ENCODE results near the gene KLRC2.
"Not testable (repeated sequence)": the region's sequence is repeated elsewhere in the genome, so short reads cannot be mapped to it uniquely, and the experiment has no call there.

The KLRC2 gene

DNA sequence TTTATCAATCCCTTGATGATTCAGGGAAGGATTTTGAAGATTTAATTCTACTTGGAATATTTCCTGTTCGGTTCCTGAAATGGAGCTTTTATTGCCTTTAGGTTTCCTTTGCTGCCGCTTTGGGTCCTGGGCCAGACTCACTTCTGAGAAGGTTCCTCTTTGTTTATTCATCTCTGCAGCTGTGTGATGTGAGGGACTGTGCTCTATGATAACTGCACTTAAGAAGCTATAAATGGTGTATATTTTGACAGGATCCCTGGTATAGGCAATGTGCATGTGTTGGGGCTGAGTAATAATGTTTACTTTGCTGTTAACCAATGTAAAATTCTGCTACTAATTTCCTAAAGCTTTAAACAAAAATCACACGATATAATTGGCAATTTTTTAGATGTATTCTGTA, at the start of gene KLRC2:
TSS of gene KLRC2 (minus strand) at position 195 of the 400 bp plus-strand sequence. CDS start at position 171, 24 bp downstream.
- peak; percentile 59 for DNase-seq

DNA sequence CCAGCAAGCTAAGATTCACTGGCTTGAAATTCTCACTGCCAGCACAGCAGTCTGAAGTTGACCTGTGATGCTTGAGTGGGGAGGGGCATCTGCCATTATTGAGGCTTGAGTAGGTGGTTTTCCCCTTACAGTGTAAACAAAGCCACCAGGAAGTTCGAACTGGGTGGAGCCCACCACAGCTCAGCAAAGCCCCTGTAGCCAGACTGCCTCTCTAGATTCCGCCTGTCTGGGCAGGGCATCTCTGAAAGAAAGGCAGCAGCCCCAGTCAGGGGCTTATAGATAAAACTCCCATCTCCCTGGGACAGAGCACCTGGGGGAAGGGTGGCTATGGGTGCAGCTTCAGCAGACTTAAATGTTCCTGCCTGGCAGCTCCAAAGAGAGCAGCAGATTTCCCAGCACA, 46.1 kb upstream of the KLRC2 start:
- not testable (repeated sequence) for DNase-seq

DNA sequence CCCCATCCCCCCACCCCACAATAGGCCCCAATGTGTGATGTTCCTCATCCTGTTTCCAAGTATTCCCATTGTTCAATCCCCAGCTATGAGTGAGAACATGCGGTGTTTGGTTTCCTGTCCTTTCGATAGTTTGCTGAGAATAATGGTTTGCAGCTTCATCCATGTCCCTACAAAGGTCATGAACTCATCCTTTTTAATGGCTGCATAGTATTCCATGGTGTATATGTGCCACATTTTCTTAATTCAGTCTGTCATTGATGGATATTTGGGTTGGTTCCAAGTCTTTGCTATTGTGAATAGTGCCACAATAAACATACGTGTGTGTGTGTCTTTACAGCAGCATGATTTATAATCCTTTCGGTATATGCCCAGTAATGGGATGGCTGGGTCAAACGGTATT, 37.0 kb upstream of the KLRC2 start:
- DNase-seq = not testable (repeated sequence)

DNA sequence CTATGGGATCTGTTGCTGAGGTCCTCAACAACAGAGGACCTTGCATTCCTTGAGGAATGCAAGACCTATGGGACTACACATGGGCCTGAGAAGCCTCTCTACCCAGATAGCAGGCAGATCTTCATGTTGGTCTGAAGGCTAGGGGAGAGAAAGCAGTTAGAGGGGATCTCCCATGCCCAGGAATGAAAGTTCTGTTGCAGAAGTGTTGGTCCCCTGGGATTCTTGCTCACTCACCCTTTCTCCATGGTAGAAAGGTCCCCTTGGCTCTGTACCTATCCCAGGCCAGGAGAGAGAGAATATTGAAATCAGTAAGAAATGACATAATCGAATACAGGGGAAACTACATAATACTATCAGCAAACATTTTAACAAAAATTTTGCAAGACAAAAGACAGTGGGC, 33.9 kb upstream of the KLRC2 start:
- no peak for DNase-seq

DNA sequence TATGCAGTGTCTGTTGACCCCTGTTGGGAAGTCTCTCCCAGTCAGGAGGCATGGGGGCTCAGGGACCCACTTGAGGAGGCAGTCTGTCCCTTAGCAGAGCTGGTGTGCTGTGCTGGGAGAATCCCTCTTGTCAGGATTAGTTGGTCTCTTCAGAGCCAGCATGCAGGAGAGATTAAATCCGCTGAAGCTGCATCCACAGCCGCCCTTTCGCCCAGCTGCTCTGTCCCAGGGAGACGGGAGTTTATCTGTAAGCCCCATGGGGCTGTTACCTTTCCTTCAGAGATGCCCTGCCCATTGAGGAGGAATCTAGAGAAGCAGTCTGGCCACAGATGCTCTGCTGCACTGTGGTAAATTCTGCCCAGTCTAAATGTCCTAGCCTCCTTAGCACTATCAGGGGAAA, 30.5 kb upstream of the KLRC2 start:
- DNase-seq = no peak

DNA sequence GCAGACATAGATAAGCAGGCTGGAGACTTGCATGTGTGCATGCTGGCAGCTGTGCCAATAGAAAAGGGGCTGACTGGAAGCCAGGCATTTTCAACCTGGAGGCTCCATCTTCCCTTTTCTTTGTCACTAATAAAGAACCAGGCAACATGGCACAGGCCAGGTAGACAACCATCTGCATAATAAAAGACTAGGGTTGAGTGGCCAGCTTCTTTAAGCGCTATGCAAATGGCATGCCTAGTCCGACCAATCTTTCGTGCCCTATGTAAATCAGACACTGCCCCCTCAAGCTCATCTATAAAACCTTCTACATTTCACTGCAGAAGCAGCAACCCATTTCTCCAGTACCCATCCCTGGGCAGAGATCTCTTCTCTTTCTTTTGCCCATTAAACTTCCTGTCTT, 21.9 kb upstream of the KLRC2 start:
- no peak for DNase-seq

DNA sequence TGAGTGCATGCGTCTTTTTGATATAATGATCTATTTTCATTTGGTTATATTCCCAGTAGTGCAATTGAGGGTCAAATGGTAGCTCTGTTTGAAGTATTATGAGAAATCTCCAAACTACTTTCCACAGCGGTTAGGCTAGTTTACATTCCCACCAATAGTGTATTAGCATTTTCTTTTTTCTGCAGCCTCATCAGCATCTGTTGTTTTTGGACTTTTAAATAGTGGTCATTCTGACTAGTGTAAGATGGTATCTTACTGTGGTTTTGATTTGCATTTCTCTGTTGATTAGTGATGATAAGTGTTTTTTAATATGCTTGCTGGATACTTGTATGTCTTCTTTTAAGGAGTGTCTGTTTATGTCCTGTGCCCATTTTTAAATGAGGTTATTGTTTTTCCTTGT, 21.0 kb upstream of the KLRC2 start:
- no peak for DNase-seq

DNA sequence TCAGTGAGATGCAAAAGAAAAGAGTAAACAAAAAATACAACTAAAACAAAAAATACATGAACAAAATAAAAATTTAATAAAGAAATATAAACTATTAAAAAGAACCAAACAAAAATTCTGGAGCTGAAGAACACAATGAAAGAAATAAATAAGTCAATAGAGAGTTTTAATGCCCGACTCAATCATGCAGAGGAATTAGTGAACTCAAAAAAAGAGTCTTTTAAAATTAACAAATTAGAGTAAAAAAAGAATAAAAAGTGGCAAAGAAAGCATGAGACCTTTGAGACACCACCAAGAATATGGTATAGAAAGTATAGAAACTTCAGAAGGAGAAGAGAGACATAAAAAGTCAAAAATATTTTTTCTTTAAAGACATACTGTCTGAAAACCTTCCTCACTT, 20.0 kb upstream of the KLRC2 start:
- no peak for DNase-seq

DNA sequence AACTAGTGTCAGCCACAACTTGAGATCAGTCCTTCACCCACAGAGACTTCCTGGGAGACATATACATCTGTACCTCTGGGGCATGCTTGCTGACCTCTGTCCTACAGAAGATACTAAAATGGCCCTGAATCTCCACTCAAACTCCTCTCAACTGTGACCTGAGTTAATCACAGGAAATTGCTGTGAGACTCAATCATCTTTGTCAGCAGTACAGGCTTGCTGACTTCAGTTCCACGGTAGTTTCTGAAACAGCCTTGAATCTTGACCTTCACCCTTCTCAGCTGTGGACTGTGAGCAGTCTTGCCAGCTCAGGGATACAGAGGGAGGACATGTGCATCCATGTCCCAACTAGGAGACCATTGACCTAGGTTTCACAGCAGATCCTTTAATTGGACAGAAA, 18.7 kb upstream of the KLRC2 start:
- DNase-seq = no peak

DNA sequence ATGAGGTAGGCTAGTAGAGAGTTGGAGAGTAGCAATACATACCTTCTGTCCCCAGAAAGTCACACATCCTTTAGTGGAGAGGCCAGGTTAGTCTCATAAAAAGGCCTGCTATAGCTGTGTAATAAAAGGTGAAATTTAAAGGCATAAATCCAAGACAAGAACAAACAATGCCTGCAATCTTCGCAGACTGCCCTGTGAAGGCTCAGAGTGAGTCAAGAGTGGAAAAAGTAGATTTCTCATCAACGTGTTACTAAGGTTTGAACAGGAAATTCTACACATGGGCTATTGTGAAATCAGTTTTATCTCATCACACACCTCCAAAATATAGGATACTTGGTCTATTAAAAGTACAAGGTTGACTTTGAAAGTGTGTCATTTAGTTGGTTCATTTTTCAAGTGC, 17.3 kb upstream of the KLRC2 start, which contains the start of gene KLRC1:
TSS of gene KLRC1 (minus strand) at position 222 of the 400 bp plus-strand sequence. CDS start 2,221 bp downstream, outside the sequence.
- DNase-seq = no peak

DNA sequence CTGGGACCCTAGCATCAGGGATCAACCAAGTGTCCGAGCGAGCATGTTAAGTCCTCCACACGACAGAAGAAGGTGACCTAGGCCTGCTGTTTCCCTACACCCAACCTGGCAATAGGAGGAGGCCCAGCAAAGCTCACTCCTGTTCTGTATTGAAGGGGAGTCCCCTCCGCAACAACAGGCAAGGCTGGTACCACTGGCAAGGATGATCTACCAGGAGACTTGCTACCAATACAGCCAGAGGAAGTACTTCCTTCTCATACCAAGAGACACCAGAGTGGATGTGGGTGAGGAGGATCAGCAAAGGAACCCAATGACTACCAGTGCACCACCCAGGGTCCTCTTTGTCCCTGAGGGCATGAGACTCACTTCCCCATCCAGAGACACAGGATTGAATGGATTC, 12.4 kb upstream of the KLRC2 start:
- DNase-seq = no peak

DNA sequence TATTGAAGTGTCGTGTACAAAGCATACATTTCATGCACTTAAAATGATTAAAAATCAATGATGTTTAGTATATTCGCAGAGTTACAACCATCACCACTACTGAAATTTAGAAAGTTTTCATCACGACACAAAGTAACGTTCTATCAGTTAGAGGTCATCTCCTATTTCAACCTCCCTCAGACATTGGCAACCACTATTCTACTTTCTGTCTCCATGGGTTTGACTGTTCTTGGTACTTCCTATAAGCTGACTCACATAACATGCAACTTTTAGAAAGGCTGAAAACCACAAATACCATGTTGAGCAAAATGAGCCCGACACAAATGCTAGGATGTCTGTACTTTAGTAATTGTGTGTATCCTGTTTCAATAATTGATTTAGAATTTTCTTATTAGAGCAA, 10.2 kb upstream of the KLRC2 start:
- DNase-seq = not testable (repeated sequence)

DNA sequence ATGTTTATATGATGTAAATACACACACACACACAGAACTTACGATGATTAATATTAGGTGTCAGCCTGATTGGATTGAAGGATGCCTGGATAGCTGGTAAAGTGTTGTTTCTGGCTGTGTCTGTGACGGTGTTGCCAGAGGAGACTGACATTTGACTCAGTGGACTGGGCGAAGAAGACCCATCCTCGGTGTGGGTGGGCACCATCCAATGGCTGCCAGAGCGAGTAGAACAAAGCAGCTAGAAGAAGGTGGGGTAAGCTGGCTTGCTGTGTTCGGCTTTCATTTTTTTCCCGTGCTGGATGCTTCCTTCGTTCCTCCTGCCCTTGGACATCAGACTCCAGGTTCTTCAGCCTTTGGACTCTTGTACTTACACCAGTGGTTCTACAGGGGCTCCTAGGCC, 5.3 kb upstream of the KLRC2 start:
- DNase-seq = not testable (repeated sequence)

DNA sequence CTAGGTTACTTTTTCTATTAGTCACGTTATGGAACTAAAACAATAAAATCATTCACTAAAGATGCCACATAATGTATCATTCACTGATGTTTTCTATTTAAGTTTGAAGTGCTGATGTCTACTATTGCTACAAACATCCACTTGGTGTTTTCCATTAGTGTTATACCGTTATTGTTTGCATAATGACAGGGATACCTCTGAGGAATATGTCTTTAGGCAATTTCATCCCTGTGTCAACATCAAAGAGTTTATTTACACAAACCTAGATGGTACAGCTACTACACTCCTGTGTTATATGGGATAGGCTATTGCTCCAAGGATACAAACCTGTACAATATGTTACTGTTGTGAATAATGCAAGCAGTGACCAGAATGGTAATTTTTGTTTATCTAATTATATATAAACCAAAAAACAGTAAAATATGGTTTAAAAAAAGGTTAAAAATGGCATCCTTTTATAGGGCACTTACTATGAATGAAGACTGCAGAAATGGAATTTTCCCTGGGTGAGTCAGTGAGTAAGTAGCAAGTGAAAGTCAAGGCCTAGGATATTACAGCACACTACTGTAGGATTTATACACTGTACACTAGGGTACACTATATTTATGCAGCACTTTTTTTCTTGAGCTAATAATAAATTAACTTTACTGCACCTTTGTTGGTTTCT, 3.9 kb upstream of the KLRC2 start:
- DNase-seq = peak; percentile 82

DNA sequence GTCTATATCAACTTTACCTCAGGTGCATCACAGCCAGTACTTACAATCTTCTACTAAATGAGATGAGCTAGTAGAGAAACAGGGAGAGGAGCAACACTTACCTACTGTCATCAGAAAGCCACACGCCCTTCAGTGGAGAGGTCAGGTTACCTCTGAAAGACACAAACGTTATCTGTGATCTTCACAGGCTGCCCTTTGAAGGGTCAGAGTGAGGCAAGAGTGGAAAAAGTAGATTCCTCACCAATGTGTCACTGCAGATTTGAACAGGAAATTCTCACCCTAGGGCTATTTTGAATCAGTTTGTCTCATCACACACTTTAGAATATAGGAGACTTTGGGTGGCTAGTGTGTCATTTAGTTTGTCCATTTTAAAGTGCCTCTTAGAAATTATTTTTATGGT, 1.8 kb upstream of the KLRC2 start:
- DNase-seq = not testable (repeated sequence)

DNA sequence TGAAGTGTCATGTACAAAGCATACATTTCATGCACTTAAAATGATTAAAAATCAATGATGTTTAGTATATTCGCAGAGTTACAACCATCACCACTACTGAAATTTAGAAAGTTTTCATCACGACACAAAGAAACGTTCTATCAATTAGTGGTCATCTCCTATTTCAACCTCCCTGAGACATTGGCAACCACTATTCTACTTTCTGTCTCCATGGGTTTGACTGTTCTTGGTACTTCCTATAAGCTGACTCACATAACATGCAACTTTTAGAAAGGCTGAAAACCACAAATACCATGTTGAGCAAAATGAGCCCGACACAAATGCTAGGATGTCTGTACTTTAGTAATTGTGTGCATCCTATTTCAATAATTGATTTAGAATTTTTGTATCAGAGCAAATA, 5.2 kb downstream of the KLRC2 start:
- DNase-seq = not testable (repeated sequence)

DNA sequence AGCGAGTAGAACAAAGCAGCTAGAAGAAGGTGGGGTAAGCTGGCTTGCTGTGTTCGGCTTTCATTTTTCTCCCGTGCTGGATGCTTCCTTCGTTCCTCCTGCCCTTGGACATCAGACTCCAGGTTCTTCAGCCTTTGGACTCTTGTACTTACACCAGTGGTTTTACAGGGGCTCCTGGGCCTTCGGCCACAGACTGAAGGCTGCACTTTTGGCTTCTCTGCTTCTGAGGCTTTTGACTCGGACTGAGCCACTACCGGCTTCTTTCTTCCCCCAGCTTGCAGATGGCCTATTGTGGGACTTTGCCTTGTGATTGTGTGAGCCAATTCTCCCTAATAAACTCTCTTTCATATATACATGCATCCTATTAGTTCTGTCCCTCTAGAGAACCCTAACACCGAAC, 9.9 kb downstream of the KLRC2 start:
- DNase-seq = not testable (repeated sequence)

DNA sequence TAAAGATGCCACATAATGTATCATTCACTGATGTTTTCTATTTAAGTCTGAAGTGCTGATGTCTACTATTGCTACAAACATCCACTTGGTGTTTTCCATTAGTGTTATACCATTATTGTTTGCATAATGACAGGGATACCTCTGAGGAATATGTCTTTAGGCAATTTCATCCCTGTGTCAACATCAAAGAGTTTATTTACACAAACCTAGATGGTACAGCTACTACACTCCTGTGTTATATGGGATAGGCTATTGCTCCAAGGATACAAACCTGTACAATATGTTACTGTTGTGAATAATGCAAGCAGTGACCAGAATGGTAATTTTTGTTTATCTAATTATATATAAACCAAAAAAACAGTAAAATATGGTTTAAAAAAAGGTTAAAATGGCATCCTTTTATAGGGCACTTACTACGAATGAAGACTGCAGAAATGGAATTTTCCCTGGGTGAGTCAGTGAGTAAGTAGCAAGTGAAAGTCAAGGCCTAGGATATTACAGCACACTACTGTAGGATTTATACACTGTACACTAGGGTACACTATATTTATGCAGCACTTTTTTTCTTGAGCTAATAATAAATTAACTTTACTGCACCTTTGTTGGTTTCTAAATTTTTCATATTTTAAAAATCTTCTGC, 11.4 kb downstream of the KLRC2 start:
- not testable (repeated sequence) for DNase-seq

DNA sequence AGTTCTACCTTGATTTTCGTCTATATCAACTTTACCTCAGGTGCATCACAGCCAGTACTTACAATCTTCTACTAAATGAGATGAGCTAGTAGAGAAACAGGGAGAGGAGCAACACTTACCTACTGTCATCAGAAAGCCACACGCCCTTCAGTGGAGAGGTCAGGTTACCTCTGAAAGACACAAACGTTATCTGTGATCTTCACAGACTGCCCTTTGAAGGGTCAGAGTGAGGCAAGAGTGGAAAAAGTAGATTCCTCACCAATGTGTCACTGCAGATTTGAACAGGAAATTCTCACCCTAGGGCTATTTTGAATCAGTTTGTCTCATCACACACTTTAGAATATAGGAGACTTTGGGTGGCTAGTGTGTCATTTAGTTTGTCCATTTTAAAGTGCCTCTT, 13.7 kb downstream of the KLRC2 start:
- DNase-seq = not testable (repeated sequence)

DNA sequence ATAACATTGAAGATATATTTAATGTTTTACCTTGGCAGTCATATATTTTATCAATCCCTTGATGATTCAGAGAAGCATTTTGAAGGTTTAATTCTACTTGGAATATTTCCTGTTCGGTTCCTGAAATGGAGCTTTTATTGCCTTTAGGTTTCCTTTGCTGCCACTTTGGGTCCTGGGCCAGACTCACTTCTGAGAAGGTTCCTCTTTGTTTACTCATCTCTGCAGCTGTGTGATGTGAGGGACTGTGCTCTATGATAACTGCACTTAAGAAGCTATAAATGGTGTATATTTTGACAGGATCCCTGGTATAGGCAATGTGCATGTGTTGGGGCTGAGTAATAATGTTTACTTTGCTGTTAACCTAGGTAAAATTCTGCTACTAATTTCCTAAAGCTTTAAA, 15.5 kb downstream of the KLRC2 start, which contains the start of gene KLRC3:
TSS of gene KLRC3 (minus strand) at position 262 of the 400 bp plus-strand sequence. CDS start at position 217, 45 bp downstream.
- DNase-seq = peak; percentile 18

DNA sequence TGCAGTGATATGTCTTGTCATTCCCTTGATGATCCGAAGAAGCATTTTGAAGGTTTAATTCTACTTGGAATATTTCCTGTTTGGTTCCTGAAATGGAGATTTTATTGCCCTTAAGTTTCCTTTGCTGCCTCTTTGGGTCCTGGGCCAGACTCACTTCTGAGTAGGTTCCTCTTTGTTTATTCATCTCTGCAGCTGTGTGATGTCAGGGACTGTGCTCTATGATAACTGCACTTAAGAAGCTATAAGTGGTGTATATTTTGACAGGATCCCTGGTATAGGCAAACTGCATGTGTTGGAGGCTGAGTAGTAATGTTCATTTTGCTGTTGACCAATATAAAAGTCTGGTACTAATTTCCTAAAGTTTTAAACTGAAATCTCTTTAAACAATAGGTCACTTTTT, 26.4 kb downstream of the KLRC2 start, which contains the start of gene KLRC4:
TSS of gene KLRC4 (minus strand) at position 366 of the 400 bp plus-strand sequence. CDS start at position 184, 182 bp downstream.
- DNase-seq = peak; percentile 66

DNA sequence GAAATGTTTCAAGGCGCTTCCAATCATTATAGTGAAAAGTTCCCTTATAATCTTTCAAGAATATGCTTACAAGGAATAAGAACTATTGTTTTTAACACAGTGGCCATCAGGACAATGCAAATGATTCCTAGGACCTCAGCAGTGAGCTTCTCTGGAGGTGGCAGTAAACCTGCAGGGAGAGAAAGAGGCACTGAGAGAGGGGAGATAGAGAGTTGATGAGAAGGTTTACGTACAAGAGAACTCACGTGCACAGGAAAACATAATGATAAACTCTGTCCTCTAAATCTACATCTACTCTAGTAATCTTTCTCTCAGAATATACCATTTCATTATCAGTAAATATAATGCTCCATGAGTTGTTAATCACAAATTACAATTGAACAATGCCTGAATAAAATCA, 27.0 kb downstream of the KLRC2 start:
- peak; percentile 14 for DNase-seq

DNA sequence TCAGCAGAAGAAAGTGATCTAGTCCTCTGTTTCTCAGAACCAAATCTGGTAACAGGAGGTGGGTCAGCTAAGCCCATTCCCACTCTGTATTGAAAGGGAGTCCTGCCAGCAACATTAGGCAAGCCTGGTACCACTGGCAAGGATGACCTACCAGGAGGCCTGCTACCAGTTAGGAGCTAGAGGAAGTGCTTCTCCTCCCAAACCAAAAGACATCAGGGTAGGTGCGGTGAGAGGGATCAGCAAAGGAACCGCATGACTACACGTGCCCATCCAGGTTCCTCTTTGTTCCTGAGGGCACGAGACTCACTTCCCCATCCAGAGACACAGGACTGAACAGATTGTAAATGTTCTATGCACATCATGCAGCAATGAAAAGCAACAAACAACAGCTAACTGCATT, 29.1 kb downstream of the KLRC2 start:
- DNase-seq = no peak

DNA sequence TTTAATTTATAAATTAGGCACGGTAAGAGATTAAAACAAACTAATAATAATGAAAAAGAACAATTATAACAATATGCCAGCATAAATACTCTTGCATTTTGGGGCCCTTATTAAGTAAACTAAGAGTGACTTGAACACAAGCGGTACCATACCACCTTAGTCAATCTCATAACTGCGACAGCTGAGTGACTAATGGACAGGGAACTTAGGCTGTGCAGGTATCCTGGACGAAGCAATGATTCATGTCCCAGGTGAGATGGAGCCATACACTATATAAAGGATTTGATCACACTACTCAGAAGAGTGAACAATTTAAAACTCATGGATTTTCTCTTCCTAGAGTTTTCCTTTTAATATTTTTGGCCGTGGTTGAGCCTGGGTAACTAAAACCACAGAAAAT, 30.5 kb downstream of the KLRC2 start:
- DNase-seq = no peak
